Hepatic stellate cell (primary cell): ENCODE data around the gene TNNI3K.
"Not testable (repeated sequence)": the region's sequence is repeated elsewhere in the genome, so short reads cannot be mapped to it uniquely, and the experiment has no call there.

ENCODE experiments used
- DNase-seq: peaks from one replicate; pipeline ENCODE4 v3.0.0; 2011; ENCODE audit warnings: low spot score

The TNNI3K gene

GRCh38 chr1:74235153-74235552 lies at the start of gene TNNI3K:
Gene TNNI3K (plus strand): TSS chr1:74235387. CDS start chr1:74235452, 65 bp downstream.
- no peak for DNase-seq

- DNase-seq: peak; percentile 18
These were observed 41.3 kb upstream of the TNNI3K start for GRCh38 chr1:74193908-74194307.

- no peak for DNase-seq
These were observed 39.8 kb upstream of the TNNI3K start for GRCh38 chr1:74195339-74195738.

GRCh38 chr1:74197255-74197654 lies 37.9 kb upstream of the TNNI3K start:
- no peak for DNase-seq

- peak; percentile 93 for DNase-seq
These were observed 37.3 kb upstream of the TNNI3K start, which contains the start of the genes FPGT and LRRIQ3 for GRCh38 chr1:74197657-74198552. Gene FPGT (plus strand): TSS chr1:74198242. CDS start chr1:74198279, 37 bp downstream. Gene LRRIQ3 (minus strand): TSS chr1:74198176. CDS start chr1:74183684, 14,492 bp downstream.

- DNase-seq: no peak
These were observed 35.7 kb upstream of the TNNI3K start for GRCh38 chr1:74199504-74199903.

- DNase-seq: no peak
These were observed 29.9 kb upstream of the TNNI3K start for GRCh38 chr1:74205266-74205665.

- DNase-seq: no peak
These were observed 20.0 kb upstream of the TNNI3K start for GRCh38 chr1:74215229-74215628.

GRCh38 chr1:74222701-74223100 lies 12.5 kb upstream of the TNNI3K start:
- peak; percentile 11 for DNase-seq

- DNase-seq: no peak
These were observed 11.7 kb upstream of the TNNI3K start for GRCh38 chr1:74223453-74223852.

GRCh38 chr1:74236440-74236839 lies 1.3 kb downstream of the TNNI3K start:
- DNase-seq: no peak

- no peak for DNase-seq
These were observed 1.8 kb downstream of the TNNI3K start for GRCh38 chr1:74237035-74237434.

- DNase-seq: no peak
These were observed 2.6 kb downstream of the TNNI3K start for GRCh38 chr1:74237787-74238186.

GRCh38 chr1:74245168-74245772 lies 10.1 kb downstream of the TNNI3K start:
- DNase-seq: no peak

- peak; percentile 16 for DNase-seq
These were observed 11.1 kb downstream of the TNNI3K start for GRCh38 chr1:74246315-74246714.

- DNase-seq: no peak
These were observed 12.8 kb downstream of the TNNI3K start for GRCh38 chr1:74247881-74248528.

- not testable (repeated sequence) for DNase-seq
These were observed 18.1 kb downstream of the TNNI3K start for GRCh38 chr1:74253243-74253824.

- no peak for DNase-seq
These were observed 30.8 kb downstream of the TNNI3K start for GRCh38 chr1:74266001-74266400.

- no peak for DNase-seq
These were observed 36.3 kb downstream of the TNNI3K start for GRCh38 chr1:74271503-74271902.

GRCh38 chr1:74280642-74281396 lies 45.6 kb downstream of the TNNI3K start:
- no peak for DNase-seq

GRCh38 chr1:74286414-74286813 lies 51.2 kb downstream of the TNNI3K start:
- DNase-seq: no peak

GRCh38 chr1:74314438-74314837 lies 79.3 kb downstream of the TNNI3K start:
- DNase-seq: no peak
